HepG2 (cell line): ENCODE data around the gene ZNF512B. TPM values are rescaled to one million over a fixed set of nuclear protein-coding genes. Genes with fewer than 3 reads are reported as not detected.

Source experiments
- CHCHD3 ChIP-seq: sonication (generic); formaldehyde crosslinking; IDR thresholded peaks from 2 replicates; pipeline ENCODE4 v1.8.0; 2022; ENCODE audit warnings: mild to moderate bottlenecking, missing genetic modification reagents, moderate library complexity
- DR1 ChIP-seq: sonication (generic); formaldehyde crosslinking; IDR thresholded peaks from 2 replicates; pipeline ENCODE4 v1.8.0; 2021; ENCODE audit warnings: mild to moderate bottlenecking, missing genetic modification reagents, inconsistent platforms
- POLR2AphosphoS2 ChIP-seq: IDR thresholded peaks from 2 replicates; pipeline ENCODE4 v1.6.1; 2011; ENCODE audit warnings: low read depth, low read length, improper control_type of control experiment
- RXRA ChIP-seq: sonication (generic); formaldehyde crosslinking; IDR thresholded peaks from 2 replicates; pipeline ENCODE4 v1.5.1; 2020; ENCODE audit warnings: missing genetic modification reagents
- SCMH1 ChIP-seq: sonication (generic); formaldehyde crosslinking; IDR thresholded peaks from 2 replicates; pipeline ENCODE4 v1.9.0; 2021; ENCODE audit warnings: missing genetic modification reagents, mild to moderate bottlenecking, borderline replicate concordance
- ZNF17 ChIP-seq: sonication (generic); formaldehyde crosslinking; IDR thresholded peaks from 2 replicates; pipeline ENCODE4 v1.5.0; 2020; ENCODE audit warnings: mild to moderate bottlenecking, missing genetic modification reagents
- ZNF350 ChIP-seq: sonication (generic); formaldehyde crosslinking; IDR thresholded peaks from 2 replicates; pipeline ENCODE4 v1.4.0; 2020; ENCODE audit warnings: mild to moderate bottlenecking, low read depth, missing genetic modification reagents, borderline replicate concordance
- ZNF607 ChIP-seq: sonication (generic); formaldehyde crosslinking; IDR thresholded peaks from 2 replicates; pipeline ENCODE4 v1.5.1; 2020; ENCODE audit warnings: missing genetic modification reagents, mild to moderate bottlenecking, borderline replicate concordance
- polyA plus RNA-seq, 8 experiments: library from polyadenylated mRNA; depleted of rRNA in 3 of 8; stranded (reverse) in 7 of 8; unstranded in 1 of 8; fragments of >200 nt; fragmentation: Illumina TruSeq in 4 of 8; extraction: Trizol in 4 of 8; gene quantifications; 2 replicates each; pipeline versions ENCODE4 v1.2.1 to v1.2.3, GENCODE V29; 2011 to 2016; ENCODE audit warnings: low read depth in 4 of 8, missing spikeins in 1 of 8, mixed read lengths in 1 of 8; ENCODE audit not compliant: insufficient read depth in 1 of 8
- total RNA-seq, 5 experiments: library from RNA; depleted of rRNA; stranded (reverse); fragments of >200 nt; fragmentation: Illumina TruSeq; extraction: Trizol; gene quantifications; 2 replicates each; pipeline ENCODE4 v1.2.3, GENCODE V29; 2016; ENCODE audit warnings: low read depth in 1 of 5
- TF ChIP-seq, protein P1 (sequence below): sonication (generic); formaldehyde crosslinking; conservative IDR thresholded peaks from 2 replicates; pipeline ENCODE4 v1.8.0; 2022; ENCODE audit warnings: missing genetic modification reagents
- TF ChIP-seq, protein P2 (sequence below): sonication (generic); formaldehyde crosslinking; IDR thresholded peaks from 2 replicates; pipeline ENCODE4 v1.8.0; 2022; ENCODE audit warnings: missing genetic modification reagents, mild to moderate bottlenecking, inconsistent platforms, borderline replicate concordance
- TF ChIP-seq, protein P3 (sequence below): sonication (generic); formaldehyde crosslinking; IDR thresholded peaks from 2 replicates; pipeline ENCODE4 v1.4.0; 2020; ENCODE audit warnings: missing genetic modification reagents, borderline replicate concordance
- TF ChIP-seq, protein P4 (sequence below): sonication (generic); formaldehyde crosslinking; IDR thresholded peaks from 2 replicates; pipeline ENCODE4 v1.4.0; 2020; ENCODE audit warnings: missing genetic modification reagents, mild to moderate bottlenecking, borderline replicate concordance

Gene ZNF512B
- total and polyA plus RNA-seq, 2 of the 13 experiments (the other 11 are each of a cell fraction or from before 2014, with no cell fraction given), result 11.5 to 30.6 TPM

DNA sequence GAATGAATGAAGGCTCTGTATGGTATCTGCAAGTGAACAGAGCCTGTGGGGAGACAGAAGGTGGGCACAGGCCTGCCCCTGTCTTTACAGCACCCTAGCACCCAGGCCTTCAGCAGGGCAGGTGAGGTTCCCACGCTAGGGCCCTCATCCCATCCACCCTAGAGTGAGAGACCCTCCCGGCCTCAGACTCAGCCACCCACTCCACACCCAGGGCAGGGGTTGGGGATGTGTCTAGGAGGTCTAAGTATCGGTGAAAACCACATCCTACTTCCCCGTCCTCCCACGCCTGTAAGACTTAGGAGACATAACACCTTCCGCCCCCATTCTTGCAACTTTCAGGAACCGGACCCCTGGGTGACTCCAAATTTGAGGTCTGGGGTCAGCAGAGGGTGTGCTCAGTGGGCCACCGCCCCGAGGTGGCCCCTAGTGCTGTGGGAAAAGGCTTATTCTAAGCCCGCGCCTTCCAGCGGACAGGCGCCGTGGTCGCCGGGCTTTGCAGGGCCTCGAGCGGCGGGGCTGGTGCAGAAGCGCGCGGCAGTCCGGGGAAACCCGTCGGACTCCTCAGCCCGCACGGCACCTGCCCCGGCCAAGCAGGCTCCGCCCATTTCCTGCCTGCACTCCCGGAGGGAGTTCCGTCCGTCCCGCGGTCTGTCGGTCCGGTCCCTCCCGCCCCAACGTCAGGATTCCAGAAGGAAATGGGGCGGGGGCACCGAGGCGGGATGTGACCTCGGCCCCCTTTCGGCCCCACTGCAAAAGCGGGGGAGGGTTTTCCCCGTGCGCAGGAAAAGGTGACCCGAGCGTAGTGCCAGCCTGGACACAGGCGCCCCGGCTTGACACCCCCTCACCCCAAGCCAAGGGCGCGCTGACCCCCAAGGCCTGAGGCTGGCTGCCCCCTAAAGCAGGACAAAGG lies 8.8 kb upstream of the ZNF512B start (continued):
- TF ChIP-seq ZNF607 (peak; percentile 44; the same call in 1 of the 2 replicates), SCMH1 (CRISPR knock-in tag) (no peak), POLR2AphosphoS2 (no peak), RXRA (CRISPR knock-in tag) (peak; percentile 88; the same call in 1 of the 2 replicates), DR1 (CRISPR knock-in tag) (peak; percentile 67; the same call in 1 of the 2 replicates), ZNF17 (no peak), ZNF350 (CRISPR knock-in tag) (peak; percentile 82), CHCHD3 (CRISPR knock-in tag) (no peak; the same call in 1 of the 2 replicates)
- TF ChIP-seq, protein P1, sequence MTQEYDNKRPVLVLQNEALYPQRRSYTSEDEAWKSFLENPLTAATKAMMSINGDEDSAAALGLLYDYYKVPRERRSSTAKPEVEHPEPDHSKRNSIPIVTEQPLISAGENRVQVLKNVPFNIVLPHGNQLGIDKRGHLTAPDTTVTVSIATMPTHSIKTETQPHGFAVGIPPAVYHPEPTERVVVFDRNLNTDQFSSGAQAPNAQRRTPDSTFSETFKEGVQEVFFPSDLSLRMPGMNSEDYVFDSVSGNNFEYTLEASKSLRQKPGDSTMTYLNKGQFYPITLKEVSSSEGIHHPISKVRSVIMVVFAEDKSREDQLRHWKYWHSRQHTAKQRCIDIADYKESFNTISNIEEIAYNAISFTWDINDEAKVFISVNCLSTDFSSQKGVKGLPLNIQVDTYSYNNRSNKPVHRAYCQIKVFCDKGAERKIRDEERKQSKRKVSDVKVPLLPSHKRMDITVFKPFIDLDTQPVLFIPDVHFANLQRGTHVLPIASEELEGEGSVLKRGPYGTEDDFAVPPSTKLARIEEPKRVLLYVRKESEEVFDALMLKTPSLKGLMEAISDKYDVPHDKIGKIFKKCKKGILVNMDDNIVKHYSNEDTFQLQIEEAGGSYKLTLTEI (CRISPR knock-in tag), result no peak
- TF ChIP-seq, protein P2, sequence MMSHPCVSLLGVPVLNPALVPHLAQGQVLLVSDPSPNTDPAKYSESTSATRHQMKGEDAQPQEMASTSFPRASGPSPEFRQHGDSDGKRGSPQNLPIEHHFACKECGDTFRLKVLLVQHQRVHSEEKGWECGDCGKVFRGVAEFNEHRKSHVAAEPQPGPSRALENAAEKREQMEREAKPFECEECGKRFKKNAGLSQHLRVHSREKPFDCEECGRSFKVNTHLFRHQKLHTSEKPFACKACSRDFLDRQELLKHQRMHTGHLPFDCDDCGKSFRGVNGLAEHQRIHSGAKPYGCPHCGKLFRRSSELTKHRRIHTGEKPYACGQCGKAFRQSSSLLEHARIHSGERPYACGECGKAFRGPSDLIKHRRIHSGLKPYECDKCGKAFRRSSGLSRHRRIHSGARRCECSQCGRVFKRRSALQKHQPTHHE, result peak; percentile 88; the same call in 1 of the 2 replicates
- TF ChIP-seq, protein P3, sequence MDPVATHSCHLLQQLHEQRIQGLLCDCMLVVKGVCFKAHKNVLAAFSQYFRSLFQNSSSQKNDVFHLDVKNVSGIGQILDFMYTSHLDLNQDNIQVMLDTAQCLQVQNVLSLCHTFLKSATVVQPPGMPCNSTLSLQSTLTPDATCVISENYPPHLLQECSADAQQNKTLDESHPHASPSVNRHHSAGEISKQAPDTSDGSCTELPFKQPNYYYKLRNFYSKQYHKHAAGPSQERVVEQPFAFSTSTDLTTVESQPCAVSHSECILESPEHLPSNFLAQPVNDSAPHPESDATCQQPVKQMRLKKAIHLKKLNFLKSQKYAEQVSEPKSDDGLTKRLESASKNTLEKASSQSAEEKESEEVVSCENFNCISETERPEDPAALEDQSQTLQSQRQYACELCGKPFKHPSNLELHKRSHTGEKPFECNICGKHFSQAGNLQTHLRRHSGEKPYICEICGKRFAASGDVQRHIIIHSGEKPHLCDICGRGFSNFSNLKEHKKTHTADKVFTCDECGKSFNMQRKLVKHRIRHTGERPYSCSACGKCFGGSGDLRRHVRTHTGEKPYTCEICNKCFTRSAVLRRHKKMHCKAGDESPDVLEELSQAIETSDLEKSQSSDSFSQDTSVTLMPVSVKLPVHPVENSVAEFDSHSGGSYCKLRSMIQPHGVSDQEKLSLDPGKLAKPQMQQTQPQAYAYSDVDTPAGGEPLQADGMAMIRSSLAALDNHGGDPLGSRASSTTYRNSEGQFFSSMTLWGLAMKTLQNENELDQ (CRISPR knock-in tag), result peak; percentile 88; the same call in 1 of the 2 replicates
- TF ChIP-seq, protein P4, sequence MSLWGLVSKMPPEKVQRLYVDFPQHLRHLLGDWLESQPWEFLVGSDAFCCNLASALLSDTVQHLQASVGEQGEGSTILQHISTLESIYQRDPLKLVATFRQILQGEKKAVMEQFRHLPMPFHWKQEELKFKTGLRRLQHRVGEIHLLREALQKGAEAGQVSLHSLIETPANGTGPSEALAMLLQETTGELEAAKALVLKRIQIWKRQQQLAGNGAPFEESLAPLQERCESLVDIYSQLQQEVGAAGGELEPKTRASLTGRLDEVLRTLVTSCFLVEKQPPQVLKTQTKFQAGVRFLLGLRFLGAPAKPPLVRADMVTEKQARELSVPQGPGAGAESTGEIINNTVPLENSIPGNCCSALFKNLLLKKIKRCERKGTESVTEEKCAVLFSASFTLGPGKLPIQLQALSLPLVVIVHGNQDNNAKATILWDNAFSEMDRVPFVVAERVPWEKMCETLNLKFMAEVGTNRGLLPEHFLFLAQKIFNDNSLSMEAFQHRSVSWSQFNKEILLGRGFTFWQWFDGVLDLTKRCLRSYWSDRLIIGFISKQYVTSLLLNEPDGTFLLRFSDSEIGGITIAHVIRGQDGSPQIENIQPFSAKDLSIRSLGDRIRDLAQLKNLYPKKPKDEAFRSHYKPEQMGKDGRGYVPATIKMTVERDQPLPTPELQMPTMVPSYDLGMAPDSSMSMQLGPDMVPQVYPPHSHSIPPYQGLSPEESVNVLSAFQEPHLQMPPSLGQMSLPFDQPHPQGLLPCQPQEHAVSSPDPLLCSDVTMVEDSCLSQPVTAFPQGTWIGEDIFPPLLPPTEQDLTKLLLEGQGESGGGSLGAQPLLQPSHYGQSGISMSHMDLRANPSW (CRISPR knock-in tag), result no peak
